A549 treated with ZK216348 at 1 μM for 4 hours (cell line): ENCODE results near the gene CEP70. TPM values are rescaled to one million over a fixed set of nuclear protein-coding genes. Genes with fewer than 3 reads are reported as not detected.

Source experiments
- total RNA-seq: library from RNA; stranded (reverse); fragments of 200-300 nt; extraction: Qiagen RNA extraction; gene quantifications from 5 replicates; pipeline ENCODE4 v1.2.3, GENCODE V29; 2022; ENCODE audit warnings: low read depth

Gene CEP70, protein sequence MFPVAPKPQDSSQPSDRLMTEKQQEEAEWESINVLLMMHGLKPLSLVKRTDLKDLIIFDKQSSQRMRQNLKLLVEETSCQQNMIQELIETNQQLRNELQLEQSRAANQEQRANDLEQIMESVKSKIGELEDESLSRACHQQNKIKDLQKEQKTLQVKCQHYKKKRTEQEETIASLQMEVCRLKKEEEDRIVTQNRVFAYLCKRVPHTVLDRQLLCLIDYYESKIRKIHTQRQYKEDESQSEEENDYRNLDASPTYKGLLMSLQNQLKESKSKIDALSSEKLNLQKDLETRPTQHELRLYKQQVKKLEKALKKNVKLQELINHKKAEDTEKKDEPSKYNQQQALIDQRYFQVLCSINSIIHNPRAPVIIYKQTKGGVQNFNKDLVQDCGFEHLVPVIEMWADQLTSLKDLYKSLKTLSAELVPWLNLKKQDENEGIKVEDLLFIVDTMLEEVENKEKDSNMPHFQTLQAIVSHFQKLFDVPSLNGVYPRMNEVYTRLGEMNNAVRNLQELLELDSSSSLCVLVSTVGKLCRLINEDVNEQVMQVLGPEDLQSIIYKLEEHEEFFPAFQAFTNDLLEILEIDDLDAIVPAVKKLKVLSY
- 5.6 to 13.3 TPM (median 8.6 TPM) in 5 replicates for total RNA-seq

GRCh38 chr3:138594150-138594934 is at the start of gene CEP70:
Gene CEP70 (minus strand): TSS chr3:138594260. CDS start chr3:138572927, 21,333 bp downstream.

GRCh38 chr3:138608322-138609135 is 14.5 kb upstream of the CEP70 start, which contains the start of gene FAIM:
Gene FAIM (plus strand): TSS chr3:138608771. CDS start chr3:138619727, 10,956 bp downstream.

Other genes starting within 250 kb of the CEP70 start
- gene MRAS, start 245.7 kb downstream of the CEP70 start, total RNA-seq = 7.0 to 10.2 TPM (median 8.8 TPM) in 5 replicates
- gene ESYT3, start 159.6 kb downstream of the CEP70 start, total RNA-seq = 0.54 to 0.84 TPM (median 0.65 TPM) in 5 replicates
- 22.9 to 41.1 TPM (median 24.8 TPM) in 5 replicates for gene FAIM, start 14.5 kb upstream of the CEP70 start, total RNA-seq
- gene PIK3CB, start 240.7 kb upstream of the CEP70 start, total RNA-seq = 14.4 to 20.9 TPM (median 17.4 TPM) in 5 replicates